Esophagus (tissue), 2 donors: ENCODE data around the gene CSNK1G1. TPM values are rescaled to one million over a fixed set of nuclear protein-coding genes. Genes with fewer than 3 reads are reported as not detected.
"Not testable (repeated sequence)": the region's sequence is repeated elsewhere in the genome, so short reads cannot be mapped to it uniquely, and the experiment has no call there.

Experiments
- H3K27ac ChIP-seq, 2 donors: one replicate each; pipeline ENCODE4 v1.5.1; 2013; ENCODE audit warnings: low read depth in 2 of 2, mild to moderate bottlenecking in 2 of 2, inconsistent platforms in 1 of 2, low read length in 1 of 2, moderate library complexity in 1 of 2
- H3K27me3 ChIP-seq, 2 donors: one replicate each; pipeline ENCODE4 v1.6.1; 2013; ENCODE audit warnings: low read length in 2 of 2, control low read depth in 1 of 2, mild to moderate bottlenecking in 1 of 2; ENCODE audit not compliant: insufficient read depth in 2 of 2, control insufficient read depth in 1 of 2
- H3K36me3 ChIP-seq, 2 donors: one replicate each; pipeline ENCODE4 v1.6.1; 2013; ENCODE audit warnings: low read length in 1 of 2; ENCODE audit not compliant: control insufficient read depth in 2 of 2, insufficient read depth in 2 of 2
- H3K4me1 ChIP-seq, 2 donors: one replicate each; pipeline ENCODE4 v1.6.1; 2013; ENCODE audit warnings: low read length in 1 of 2; ENCODE audit not compliant: control insufficient read depth in 2 of 2, insufficient read depth in 2 of 2
- H3K4me3 ChIP-seq, 2 donors: one replicate each; pipeline ENCODE4 v1.5.1; 2013; ENCODE audit warnings: low read length in 2 of 2, mild to moderate bottlenecking in 2 of 2, low read depth in 1 of 2, moderate library complexity in 1 of 2
- H3K9me3 ChIP-seq, 2 donors: one replicate each; pipeline ENCODE4 v1.6.1; 2013; ENCODE audit warnings: mild to moderate bottlenecking in 2 of 2, low read depth in 1 of 2, low read length in 1 of 2, moderate library complexity in 1 of 2; ENCODE audit not compliant: control insufficient read depth in 2 of 2, insufficient read depth in 1 of 2
- WGBS, 2 donors: extraction: QIAGEN DNeasy Blood & Tissue Kit; methylation state at CpG; one replicate each; pipeline ENCODE4 v1.1.7; 2013; 5-methylcytosine and 5-hydroxymethylcytosine counted together
- polyA plus RNA-seq, 2 donors: library from polyadenylated mRNA; stranded (reverse); fragments of 200-250 nt; gene quantifications; one replicate each; pipeline ENCODE4 v1.2.3, GENCODE V29; 2013
- donor health status: healthy with polysubstance abuse.
- donor health status: Bipolar disorder and iron deficiency.

Gene CSNK1G1
- 1 to 10 TPM; 3.8 to 4.6 TPM for polyA plus RNA-seq

DNA sequence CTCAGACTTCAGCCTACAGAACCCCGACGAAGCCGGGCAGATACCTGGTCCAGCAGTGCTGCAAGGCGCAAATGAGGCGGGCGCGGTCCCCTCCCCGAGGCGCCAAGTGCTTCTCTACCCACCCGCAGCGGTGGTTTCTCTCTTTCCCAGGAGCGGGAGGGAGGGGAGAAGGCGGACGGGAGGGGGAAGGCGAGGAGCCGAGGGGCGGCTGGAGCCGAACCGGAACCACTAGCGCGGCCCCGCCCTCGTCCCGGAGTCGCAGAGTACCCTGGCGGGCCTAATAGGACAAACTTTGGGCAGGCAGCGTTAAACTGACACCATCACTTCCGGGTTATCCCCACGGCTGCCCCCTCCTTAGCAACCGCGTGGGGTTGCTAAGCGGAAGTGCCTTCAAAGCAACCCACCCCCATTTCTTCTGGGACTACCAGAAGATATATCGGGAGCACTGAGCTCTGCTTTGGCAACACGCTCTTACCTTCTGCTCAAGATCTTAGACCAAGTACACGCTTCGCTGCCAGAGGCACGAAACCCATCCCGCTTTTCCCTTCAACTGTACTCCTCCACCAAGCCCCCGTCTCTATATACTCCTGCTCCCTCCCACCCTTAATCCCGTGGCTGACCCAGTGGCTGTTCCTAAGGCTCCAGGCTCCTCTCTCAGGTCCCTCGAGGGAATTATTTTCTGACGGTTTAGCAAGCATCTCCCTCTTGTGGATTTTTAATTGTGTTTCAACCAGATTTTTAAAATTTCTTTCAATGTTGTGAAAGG, at the start of gene CSNK1G1:
TSS of gene CSNK1G1 (minus strand) at position 230 of the 766 bp plus-strand sequence. CDS start 55,674 bp downstream, outside the sequence.
- Histone ChIP-seq H3K27ac (peak within 1 kb of the TSS; percentile 88 to 89), H3K27me3 (no peaks in the 10 kb centered on the region), H3K4me3 (peak within 1 kb of the TSS; percentile 89 to 92), H3K36me3 (no peaks in the 10 kb centered on the region), H3K9me3 (no peaks in the 10 kb centered on the region), H3K4me1 (no peaks in the 10 kb centered on the region)
- WGBS, 2 donors = 0 to 1% methylated on average over 38 to 42 of the region's 42 CpGs

- Histone ChIP-seq H3K27me3 (no peaks in the 10 kb centered on the region), H3K36me3 (peaks cover 5 to 8% of the 10 kb centered on the region in 2 donors), H3K4me1 (no peaks in the 10 kb centered on the region), H3K4me3 (no peak overlapping the region), H3K27ac (no peak overlapping the region), H3K9me3 (no peaks in the 10 kb centered on the region)
- WGBS, 2 donors = 94 to 96% methylated on average over 2 of the region's 2 CpGs
Measured at GRCh38 chr15:64400583-64400982, 44.6 kb upstream of the CSNK1G1 start.

- no peak overlapping the region for H3K4me3 ChIP-seq
- 80 to 85% methylated on average over 2 of the region's 2 CpGs for WGBS, 2 donors
- H3K27me3 ChIP-seq = no peaks in the 10 kb centered on the region
- H3K9me3 ChIP-seq = no peaks in the 10 kb centered on the region
- no peaks in the 10 kb centered on the region for H3K4me1 ChIP-seq
- H3K36me3 ChIP-seq = peaks cover 5% of the 10 kb centered on the region in 2 donors
- H3K27ac ChIP-seq = no peak overlapping the region
Measured at GRCh38 chr15:64398575-64398974, 42.6 kb upstream of the CSNK1G1 start.

GRCh38 chr15:64396789-64397188, 40.8 kb upstream of the CSNK1G1 start:
- Histone ChIP-seq H3K4me1 (no peaks in the 10 kb centered on the region), H3K27ac (no peak overlapping the region), H3K27me3 (no peaks in the 10 kb centered on the region), H3K4me3 (no peak overlapping the region), H3K9me3 (no peaks in the 10 kb centered on the region), H3K36me3 (peaks cover 5% of the 10 kb centered on the region in 2 donors)
- 94 to 95% methylated on average over 5 of the region's 5 CpGs for WGBS, 2 donors

DNA sequence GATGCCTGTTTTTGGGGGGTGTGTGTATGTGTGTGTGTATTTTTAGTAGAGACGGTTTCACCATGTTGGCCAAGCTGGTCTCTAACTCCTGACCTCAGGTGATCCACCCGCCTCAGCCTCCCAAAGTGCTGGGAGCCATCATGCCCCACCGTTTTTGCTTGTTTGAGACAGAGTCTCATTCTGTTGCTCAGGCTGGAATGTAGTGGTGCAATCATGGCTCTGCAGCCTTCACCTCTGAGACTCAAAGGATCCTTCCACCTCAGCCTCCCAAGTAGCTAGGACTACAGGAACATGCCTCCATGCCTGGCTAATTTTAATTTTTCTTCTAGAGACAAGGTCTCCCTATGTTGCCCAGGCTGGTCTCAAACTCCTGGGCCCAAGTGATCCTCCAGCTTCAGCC, 36.5 kb upstream of the CSNK1G1 start:
- not testable (repeated sequence) for H3K27me3 ChIP-seq, H3K36me3 ChIP-seq, H3K4me1 ChIP-seq, H3K27ac ChIP-seq, H3K4me3 ChIP-seq, H3K9me3 ChIP-seq
- WGBS, 2 donors = 86 to 88% methylated on average over 3 of the region's 3 CpGs

- H3K4me3 ChIP-seq = no peak overlapping the region
- WGBS, 2 donors = 89 to 92% methylated on average over 5 of the region's 5 CpGs
Measured at GRCh38 chr15:64389036-64389435, 33.1 kb upstream of the CSNK1G1 start.

DNA sequence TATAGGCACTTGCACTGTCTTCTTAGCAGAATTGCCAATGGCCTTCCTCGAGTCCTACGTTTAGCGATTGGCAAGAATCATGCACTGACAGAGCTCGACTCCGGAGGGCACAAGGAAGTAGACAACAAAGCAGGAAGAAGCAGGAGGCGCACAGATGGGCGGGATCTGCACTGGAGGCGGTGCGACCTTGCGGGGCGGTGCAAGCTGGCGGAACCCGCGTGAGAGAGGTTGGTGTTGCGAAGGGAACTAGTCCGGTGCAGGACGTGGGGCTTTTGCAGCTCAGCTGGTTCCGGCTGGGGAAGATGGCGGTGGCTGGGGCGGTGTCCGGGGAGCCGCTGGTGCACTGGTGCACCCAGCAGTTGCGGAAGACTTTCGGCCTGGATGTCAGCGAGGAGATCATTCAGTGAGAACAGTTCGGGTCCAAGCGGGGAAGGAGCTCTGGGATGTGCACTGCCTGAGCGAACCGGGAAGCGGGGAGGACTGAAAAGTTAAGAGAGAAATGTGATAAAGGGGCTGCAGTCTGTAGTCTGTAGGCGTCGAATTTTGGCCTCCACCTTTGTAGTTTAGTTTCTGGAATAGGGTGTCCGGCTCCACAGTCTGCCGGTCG, 31.7 kb upstream of the CSNK1G1 start, which contains the start of gene TRIP4:
TSS of gene TRIP4 (plus strand) at position 275 of the 607 bp plus-strand sequence. CDS start at position 303, 28 bp downstream.
- Histone ChIP-seq H3K27me3 (no peaks in the 10 kb centered on the region), H3K36me3 (no peaks in the 10 kb centered on the region), H3K4me3 (peak within 1 kb of the TSS; percentile 87 to 88), H3K27ac (peak within 1 kb of the TSS; percentile 81 to 96), H3K4me1 (no peaks in the 10 kb centered on the region), H3K9me3 (no peaks in the 10 kb centered on the region)
- WGBS, 2 donors = 0% methylated on average over 35 of the region's 35 CpGs

More at GRCh38 chr15:64389036-64389435, 33.1 kb upstream of the CSNK1G1 start:
- Histone ChIP-seq H3K36me3 (no peaks in the 10 kb centered on the region), H3K27ac (no peak overlapping the region), H3K4me1 (no peaks in the 10 kb centered on the region), H3K27me3 (no peaks in the 10 kb centered on the region), H3K9me3 (no peaks in the 10 kb centered on the region)

DNA sequence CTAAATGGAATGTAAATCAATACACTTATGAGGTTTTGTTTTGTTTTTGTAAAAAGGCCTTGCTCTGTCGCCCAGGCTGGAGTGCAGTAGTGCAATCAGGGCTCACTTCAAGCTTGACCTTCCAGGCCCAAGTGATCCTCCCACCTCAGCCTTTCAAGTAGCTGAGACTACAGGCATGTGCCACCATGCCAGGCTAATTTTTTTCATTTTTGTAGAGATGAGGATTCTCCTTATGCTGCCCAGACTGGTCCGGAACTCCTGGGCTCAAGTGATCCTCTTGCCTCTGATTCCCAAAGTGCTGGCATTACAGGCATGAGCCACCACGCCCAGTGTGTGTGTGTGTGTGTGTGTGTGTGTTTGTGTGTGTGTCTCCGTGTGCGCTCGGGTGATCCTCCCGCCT, 30.3 kb upstream of the CSNK1G1 start:
- Histone ChIP-seq H3K4me1 (no peaks in the 10 kb centered on the region), H3K4me3 (no peak overlapping the region), H3K36me3 (no peaks in the 10 kb centered on the region), H3K9me3 (no peaks in the 10 kb centered on the region), H3K27me3 (no peaks in the 10 kb centered on the region), H3K27ac (no peak overlapping the region)
- 91 to 93% methylated on average over 7 of the region's 7 CpGs for WGBS, 2 donors

DNA sequence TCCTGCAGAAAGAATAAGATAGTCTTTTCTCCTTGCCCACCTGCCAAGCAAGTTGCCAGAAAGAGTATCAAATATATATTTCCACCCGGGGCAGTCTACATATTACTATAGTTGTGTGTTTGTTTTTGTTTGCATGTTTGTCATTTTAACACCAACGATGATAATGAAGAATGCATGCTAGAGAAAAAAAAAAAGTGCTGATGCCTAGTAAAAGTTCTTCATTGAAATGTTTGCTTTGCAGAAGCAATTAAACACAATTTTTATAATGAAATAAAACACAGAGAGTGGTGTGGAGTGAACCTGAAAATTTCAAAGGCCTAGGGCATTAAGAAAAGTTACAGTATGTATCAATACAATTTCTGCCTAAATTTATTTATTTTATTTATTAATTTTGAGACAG, 27.8 kb upstream of the CSNK1G1 start:
- Histone ChIP-seq H3K4me1 (no peaks in the 10 kb centered on the region), H3K36me3 (no peaks in the 10 kb centered on the region), H3K27ac (no peak overlapping the region), H3K4me3 (no peak overlapping the region), H3K27me3 (no peaks in the 10 kb centered on the region), H3K9me3 (no peaks in the 10 kb centered on the region)
- 79 to 94% methylated on average over 2 of the region's 2 CpGs for WGBS, 2 donors
